Stimulated activated CD4-positive, alpha-beta T cell treated with anti-CD3 and anti-CD28 coated beads, Interleukin-12 subunit alpha, Interleukin-12 subunit beta, amount 100 ng/mL, for 4 hours (primary cell): ENCODE measurements around the gene ZC3HAV1L.
"Not testable (repeated sequence)": the region's sequence is repeated elsewhere in the genome, so short reads cannot be mapped to it uniquely, and the experiment has no call there.

Source experiments
- DNase-seq: peaks from one replicate; pipeline ENCODE4 v3.0.0-alpha.2; 2020

Gene ZC3HAV1L

DNA sequence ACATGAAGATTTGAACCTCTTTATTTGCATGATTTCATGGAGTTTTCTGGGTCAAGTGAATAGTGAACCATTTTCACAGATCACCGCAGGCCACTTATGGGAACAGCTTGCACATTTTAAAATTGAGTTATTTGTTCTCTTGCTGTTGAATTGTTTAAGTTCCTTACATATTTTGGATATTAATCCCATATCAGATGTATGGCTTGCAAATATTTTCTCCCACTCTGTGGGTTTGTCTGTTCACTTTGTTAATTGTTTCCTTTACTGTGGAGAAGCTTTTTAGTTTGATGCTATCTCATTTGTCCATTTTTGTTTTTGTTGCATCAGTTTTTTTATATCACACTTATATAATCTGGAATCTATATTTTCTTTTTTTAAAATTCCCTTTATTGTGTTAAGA, 14.1 kb upstream of the ZC3HAV1L start:
- DNase-seq: no peak

DNA sequence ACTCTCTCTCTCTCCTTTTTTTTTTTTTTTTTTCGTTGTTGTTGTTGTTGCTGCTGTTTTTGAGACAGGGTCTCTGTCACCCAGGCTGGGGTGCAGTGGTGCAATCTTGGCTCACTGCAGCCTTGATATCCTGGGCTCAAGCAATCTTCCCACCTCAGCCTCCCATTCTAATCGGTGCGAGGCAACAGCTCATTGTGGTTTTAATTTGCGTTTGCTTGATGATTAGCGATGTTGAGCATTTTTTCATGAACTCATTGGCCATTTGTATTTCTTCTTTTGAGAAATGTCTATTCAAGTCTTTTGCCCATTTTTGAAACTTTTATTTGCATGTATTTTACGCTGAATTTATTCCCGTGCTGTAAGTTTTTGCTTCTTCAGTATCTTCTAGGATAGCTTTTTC, 13.3 kb upstream of the ZC3HAV1L start:
- no peak for DNase-seq

GRCh38 chr7:139047970-139048369, 12.1 kb upstream of the ZC3HAV1L start:
- DNase-seq: no peak

DNA sequence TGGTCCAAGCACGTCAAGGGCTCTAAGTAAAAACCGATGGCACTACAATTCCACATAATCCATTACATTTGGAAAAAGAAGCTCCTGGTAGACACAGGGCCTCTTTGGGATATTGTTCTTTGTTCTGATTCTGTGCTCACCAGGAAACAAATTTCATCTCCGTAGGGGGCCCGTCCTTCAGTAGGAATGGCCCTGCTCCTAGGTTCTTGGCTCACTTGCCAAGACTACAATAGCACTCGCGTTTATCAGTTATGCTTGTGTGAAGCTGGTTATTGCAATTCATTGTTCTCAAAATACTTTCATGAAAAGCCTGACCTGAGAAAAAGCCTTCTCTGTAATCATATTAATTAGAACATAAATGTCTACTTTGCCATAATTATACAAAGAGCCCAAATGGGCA, 10.3 kb upstream of the ZC3HAV1L start:
- DNase-seq: no peak

DNA sequence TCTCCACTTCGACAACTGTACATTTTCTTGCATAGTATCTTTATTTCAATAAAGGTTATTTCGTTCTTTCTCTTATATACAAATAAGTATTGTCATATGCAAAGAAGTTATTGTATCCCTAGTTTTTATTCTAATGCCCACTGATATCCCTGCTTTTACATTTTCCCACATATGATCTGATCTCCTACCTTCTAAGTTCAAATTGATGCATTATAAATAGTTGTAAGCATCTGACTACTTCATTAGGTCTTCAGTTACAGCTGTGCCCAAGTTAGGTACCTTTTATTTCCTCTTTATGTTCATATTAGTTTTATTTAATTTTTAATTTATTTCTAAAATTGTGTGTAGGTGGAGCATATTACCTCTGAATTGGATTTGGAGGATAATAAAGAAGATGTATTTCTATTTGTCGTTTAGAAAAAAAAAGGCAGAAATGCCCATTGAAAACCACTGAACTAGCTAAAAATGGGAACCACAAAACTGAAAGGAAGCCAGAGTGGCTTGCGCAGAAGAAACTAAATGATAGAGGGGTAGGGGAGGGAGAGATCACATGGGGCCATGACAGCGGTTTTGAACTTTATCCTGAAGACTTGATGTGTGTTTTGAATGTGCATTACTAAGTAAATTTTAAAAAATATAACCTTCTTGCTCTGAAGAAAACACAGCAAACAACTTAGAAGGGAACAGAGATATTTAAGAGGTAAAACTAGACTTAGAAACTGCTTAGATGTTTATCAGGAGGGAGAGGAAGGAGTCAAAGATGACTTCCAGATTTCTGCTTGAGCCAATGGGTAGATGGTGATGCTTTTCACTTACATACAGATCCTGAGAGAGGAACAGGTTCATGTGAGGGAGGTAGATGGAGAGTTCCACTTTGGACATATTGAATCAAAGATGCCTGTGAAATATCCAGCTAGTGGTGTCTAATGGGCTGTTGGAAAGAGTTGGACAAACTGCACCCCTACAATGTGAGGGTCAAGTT, 9.3 kb upstream of the ZC3HAV1L start:
- DNase-seq: no peak

DNA sequence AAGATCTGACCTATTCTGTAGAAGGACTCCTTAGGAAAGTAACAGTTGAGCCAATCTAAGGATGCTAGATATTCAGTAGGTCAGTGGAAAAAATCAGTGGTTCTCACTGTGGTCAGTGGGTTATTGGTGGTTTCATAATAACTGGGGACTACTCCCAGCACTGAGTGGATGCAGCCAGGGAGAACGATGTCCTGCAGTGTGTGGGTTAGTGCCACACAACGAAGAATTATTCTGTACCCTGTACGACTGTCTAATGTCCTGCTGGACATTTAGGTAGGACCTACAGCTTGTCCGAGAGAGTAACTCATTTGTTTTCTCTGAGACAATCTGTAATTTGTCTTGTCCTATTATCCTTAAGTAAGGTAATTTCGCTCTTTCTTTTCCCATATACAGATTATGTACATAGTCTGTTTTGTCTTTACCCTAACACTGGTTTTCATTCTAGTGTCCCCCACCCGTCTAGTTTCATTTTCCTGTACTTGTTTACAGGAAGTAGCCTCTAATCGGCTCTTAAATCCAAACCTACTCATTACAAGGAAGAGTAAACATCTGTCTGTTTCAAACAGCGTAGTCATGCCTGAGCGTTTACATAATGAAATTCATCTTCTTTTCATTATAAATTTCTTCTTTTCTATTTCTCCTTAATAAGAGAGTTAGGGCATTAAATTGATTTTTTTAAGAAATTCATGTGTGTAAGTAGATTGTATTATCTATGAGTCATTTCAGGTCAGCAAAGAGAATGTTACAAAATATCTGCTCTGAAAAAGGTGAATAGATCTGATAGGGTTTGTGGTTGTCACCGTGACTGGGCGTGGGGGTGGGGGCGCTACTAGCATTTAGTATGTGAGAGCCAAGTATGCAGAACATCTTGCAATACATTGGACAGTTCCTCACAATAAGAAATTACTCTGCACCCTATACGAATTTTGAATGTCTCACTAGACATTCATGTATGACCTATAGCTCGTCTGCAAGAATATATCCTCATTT, 8.3 kb upstream of the ZC3HAV1L start:
- DNase-seq: peak; percentile 58

- no peak for DNase-seq
Measured at GRCh38 chr7:139041378-139042085, 5.7 kb upstream of the ZC3HAV1L start.

GRCh38 chr7:139038691-139039090, 2.8 kb upstream of the ZC3HAV1L start:
- no peak for DNase-seq

DNA sequence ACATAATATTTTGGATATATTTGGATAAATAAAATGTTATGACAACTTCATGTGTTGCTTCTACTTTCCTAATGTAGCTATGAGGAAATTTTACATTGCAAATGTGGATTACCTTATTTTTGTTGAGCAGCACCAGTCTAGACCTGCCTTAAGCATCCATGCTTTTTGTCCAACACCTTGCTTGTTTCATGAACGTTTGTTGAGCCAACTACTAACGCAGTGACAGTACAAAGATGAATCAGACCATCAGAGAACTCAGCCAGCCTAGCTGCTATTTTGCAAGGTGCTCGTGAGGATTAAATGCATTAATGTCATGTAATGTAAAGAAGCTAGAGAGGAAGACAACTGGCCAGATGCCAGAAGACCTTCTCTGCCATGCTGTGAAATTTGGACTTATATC, 1.1 kb upstream of the ZC3HAV1L start:
- no peak for DNase-seq

DNA sequence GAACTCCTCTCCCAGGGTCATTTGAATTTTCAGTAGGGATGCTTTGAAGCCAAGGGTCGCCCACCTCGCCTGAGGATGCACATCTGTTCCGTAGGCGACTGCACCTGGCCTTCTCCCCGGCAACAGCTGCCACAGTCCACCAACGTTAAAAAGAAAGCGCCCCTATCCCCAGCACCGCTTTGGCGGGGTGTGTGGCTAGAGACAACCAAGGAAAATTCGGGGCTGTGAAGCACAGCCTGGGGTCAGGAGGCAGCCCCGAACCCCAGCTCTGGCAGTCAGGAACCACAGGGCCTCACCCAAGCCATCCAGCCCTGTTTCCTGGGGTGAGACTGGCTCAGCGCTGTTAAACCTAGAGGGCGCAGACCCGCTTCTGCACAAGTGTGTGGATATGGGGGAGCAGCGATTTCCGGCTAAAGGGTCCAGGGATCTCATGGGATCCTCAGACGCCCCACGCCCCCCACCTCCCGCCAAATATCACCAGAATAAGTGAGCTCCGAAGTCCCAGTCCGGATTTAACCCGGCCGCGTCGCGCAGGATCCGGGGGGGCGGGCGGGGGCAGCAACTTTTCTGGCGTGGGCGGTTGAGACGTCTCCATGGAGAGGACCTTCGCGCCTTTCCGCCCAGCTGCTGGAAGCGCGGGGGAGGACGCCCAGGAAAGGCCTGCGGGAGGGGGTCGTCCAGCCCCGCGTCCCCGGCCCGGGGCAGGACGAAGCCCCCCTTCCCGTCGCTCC, 822 bp downstream of the ZC3HAV1L start:
- peak; percentile 37 for DNase-seq

GRCh38 chr7:139034336-139034735, 1.5 kb downstream of the ZC3HAV1L start:
- no peak for DNase-seq

- no peak for DNase-seq
Measured at GRCh38 chr7:139033346-139034114, 2.3 kb downstream of the ZC3HAV1L start.

GRCh38 chr7:139032473-139032872, 3.4 kb downstream of the ZC3HAV1L start:
- DNase-seq: no peak

DNA sequence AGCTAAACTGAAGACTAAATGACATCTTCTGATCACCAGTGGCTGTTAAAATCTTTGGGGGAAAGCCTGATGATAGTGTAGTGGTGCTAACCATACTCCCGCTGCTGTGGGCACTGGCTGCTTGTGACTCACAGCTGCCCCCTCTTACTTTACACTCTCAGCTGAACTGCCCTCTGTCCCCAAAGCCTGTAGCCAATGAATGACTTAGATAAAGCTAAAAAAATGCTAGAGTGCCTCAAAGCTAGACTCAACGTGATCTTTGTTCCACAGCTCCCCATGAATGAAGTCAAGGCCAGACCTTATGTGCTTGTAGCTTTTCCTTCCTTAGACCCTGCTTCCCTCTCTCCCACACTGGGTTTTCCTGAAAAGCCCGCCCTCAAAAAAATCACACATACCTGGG, 6.5 kb downstream of the ZC3HAV1L start:
- DNase-seq: no peak

DNA sequence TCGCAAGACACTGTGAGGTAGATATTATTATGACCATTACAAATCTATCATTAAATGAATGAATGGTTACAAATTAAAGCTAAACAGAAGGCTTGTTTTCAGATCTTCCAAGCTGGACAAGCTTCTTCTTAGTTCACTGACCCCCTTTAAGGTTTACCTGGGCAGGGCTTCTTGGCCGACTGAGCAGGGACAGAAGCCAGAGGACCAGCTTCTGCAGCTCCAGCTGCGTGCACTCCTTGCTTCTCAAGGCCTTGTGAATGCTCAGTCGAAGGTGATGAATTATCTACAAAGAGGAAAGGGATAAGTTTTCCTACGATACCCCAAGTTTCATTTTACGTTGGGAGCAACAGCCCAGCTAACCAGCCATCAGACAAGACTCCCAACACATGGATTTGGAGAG, 9.3 kb downstream of the ZC3HAV1L start:
- no peak for DNase-seq

DNA sequence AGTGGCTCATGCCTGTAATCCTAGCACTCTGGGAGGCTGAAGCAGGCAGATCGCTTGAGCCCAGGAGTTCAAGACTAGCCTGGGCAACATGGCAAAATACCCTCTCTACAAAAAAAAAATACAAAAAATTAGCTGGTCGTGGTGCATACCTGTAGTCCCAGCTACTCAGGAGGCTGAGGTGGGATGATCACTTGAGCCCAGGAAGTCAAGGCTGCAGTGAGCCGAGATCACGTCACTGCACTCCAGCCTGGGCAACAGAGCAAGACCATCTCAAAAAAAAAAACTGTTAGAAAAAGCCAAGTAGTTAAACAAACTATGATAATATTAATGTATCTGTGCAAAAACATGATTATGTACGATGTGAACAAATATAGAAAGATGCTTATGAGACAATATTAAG, 10.0 kb downstream of the ZC3HAV1L start:
- DNase-seq: not testable (repeated sequence)

- DNase-seq: no peak
Measured at GRCh38 chr7:139023076-139023475, 12.8 kb downstream of the ZC3HAV1L start.

DNA sequence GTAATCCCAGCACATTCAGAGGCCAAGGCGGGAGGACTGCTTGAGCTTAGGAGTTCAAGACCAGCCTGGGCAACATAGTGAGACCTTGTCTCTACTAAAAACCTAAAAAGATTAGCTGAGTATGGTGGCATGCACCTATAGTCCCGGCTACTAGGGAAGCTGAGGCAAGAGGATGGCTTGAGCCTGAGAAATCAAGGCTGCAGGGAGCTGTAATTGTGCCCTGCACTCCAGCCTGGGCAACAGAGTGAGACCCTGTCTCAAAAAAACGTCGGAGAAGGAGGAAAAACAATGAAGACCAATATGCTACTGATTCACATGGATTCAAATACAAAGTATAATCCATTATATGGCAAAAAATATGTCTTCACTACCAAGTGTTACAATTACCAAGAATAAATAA, 13.6 kb downstream of the ZC3HAV1L start:
- no peak for DNase-seq

DNA sequence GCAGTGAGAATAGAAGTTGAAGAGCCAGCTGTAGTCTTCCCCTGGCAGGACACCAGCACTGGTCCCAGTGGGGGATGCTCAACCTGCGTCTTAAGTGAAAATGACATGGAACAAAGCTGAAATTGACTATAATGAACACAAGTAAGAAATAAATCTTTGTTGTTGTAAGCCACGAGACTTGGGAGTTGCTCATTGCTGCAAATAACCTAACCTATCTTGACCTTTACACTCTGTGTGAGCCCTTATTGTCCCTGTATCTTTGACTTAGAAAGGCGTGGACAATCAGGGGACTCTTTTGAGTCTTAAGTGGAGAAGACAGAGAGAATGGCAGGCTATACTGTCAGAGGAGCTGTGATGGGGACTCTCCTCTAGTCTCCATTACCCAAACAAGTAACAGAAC, 16.9 kb downstream of the ZC3HAV1L start:
- no peak for DNase-seq

DNA sequence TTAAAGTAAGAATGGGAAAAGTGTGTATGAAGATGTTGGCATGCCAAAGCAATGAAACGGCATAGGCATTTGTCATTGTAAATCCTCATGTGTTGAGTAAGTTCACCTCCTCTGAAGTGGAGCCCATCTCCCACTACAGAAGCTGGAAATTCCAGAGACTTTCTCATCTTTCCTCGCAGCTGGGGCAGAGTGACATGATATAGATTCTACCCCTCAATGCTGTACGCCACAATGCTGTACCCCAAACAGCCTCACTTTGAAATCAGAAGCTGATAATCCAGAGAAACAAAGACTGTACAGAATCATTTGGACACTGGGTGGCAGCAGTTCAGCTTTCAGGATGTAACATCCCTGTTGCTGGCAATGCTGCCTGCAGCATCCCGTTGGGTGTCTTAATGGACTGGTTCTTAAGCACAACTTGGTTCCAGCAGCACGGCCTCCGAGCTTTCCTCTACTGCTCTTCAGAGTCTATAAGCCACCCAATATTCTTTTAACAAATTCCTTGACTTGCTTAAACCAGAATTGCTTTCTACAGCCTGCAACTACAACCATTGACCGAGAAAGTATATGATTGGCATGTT, 18.8 kb downstream of the ZC3HAV1L start:
- peak; percentile 39 for DNase-seq

- DNase-seq: no peak
Measured at GRCh38 chr7:139011373-139011772, 24.5 kb downstream of the ZC3HAV1L start.
